Measurements from ENCODE around the gene CYTH1. TPM values are rescaled to one million over a fixed set of nuclear protein-coding genes. Genes with fewer than 3 reads are reported as not detected.
A peak's percentile ranks its signal among the peaks of the same experiment; 100 is the strongest.

Gene CYTH1
- total RNA-seq, 1 experiment from 2014 or later: 34.3 TPM

DNA sequence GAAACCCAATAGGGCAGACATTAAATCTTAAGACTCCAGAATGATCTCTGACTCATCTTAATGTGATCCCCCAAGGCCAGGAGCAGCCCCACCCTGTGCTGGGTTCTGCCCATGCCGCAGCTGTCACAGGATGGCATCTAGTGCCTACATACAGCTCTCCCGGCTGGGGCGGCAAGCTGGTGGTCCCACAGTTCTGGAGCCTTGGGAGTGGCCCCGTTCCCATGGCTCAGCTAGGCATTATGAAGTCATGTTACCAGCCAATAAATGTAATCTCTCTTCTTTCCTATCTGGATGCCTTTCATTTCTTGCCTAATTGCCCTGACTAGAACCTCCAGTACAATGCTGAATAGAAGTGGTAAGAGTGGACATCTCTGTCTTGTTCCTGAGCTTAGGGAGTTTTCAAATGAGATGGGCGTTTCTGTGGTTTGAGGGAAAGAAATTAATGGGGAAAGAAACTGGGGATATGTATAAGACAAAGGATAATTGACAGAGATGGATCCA, 109.2 kb downstream of the CYTH1 start:
- H3K79me2 ChIP-seq (ENCODE audit: insufficient read depth, low read length): no peaks in the 10 kb centered on the region
- no peaks in the 10 kb centered on the region for H3K27me3 ChIP-seq (ENCODE audit: insufficient read depth, low read length)
- no peak for TF ChIP-seq CEBPB (IDR thresholded peaks at IDR 0.05; ENCODE audit: low read depth)
- TF ChIP-seq, protein P1, sequence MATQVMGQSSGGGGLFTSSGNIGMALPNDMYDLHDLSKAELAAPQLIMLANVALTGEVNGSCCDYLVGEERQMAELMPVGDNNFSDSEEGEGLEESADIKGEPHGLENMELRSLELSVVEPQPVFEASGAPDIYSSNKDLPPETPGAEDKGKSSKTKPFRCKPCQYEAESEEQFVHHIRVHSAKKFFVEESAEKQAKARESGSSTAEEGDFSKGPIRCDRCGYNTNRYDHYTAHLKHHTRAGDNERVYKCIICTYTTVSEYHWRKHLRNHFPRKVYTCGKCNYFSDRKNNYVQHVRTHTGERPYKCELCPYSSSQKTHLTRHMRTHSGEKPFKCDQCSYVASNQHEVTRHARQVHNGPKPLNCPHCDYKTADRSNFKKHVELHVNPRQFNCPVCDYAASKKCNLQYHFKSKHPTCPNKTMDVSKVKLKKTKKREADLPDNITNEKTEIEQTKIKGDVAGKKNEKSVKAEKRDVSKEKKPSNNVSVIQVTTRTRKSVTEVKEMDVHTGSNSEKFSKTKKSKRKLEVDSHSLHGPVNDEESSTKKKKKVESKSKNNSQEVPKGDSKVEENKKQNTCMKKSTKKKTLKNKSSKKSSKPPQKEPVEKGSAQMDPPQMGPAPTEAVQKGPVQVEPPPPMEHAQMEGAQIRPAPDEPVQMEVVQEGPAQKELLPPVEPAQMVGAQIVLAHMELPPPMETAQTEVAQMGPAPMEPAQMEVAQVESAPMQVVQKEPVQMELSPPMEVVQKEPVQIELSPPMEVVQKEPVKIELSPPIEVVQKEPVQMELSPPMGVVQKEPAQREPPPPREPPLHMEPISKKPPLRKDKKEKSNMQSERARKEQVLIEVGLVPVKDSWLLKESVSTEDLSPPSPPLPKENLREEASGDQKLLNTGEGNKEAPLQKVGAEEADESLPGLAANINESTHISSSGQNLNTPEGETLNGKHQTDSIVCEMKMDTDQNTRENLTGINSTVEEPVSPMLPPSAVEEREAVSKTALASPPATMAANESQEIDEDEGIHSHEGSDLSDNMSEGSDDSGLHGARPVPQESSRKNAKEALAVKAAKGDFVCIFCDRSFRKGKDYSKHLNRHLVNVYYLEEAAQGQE (IDR thresholded peaks at IDR 0.05; ENCODE audit: low read depth): no peak
- no peak for TF ChIP-seq ELF1 (IDR thresholded peaks at IDR 0.05; ENCODE audit: borderline replicate concordance, low read depth)
- TF ChIP-seq, protein P2, sequence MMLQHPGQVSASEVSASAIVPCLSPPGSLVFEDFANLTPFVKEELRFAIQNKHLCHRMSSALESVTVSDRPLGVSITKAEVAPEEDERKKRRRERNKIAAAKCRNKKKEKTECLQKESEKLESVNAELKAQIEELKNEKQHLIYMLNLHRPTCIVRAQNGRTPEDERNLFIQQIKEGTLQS (IDR thresholded peaks at IDR 0.05): no peak
- no peak for TF ChIP-seq RAD21 (IDR thresholded peaks at IDR 0.05; ENCODE audit: low read depth)
- no peak for TF ChIP-seq SP1 (IDR thresholded peaks at IDR 0.05; ENCODE audit: low read depth)
- no peak for TF ChIP-seq YY1 (IDR thresholded peaks at IDR 0.05; ENCODE audit: extremely low read depth, insufficient replicate concordance, low read depth, low read length)
- no peak for TF ChIP-seq SIN3A (IDR thresholded peaks at IDR 0.05; ENCODE audit: low read depth)
- TF ChIP-seq ZNF274 (IDR thresholded peaks at IDR 0.05; ENCODE audit: low read depth, low read length): no peak
- TF ChIP-seq ZBTB33 (IDR thresholded peaks at IDR 0.05; ENCODE audit: extremely low read depth, insufficient replicate concordance, low read length): no peak
- no peak for TF ChIP-seq EZH2 (IDR thresholded peaks at IDR 0.05)
- TF ChIP-seq ZFX (IDR thresholded peaks at IDR 0.05): no peak
- no peak for TF ChIP-seq POLR2AphosphoS5 (IDR thresholded peaks at IDR 0.05; ENCODE audit: low read depth, low read length)
- H3K36me3 ChIP-seq (ENCODE audit: control insufficient read depth in 1 of 2, insufficient read depth in 2 of 2, low read length in 2 of 2): peaks cover 0 to 16% of the 10 kb centered on the region in 2 experiments; a peak in 2 of 4 replicates
- intact Hi-C loops (cut with micrococcal nuclease): no loop called here
- POLR2A ChIA-PET: no interaction called here
- no peaks in the 10 kb centered on the region for H3K9me3 ChIP-seq (ENCODE audit: control insufficient read depth in 1 of 2, insufficient read depth in 1 of 2, low read depth in 1 of 2, low read length in 2 of 2)
- no peak overlapping the region for H3K27ac ChIP-seq (ENCODE audit: low read depth, low read length)
- ATAC-seq (0 out of 2 replicates have a peak, but pooled peaks have one; percentile 35), DNase-seq (ENCODE audit: low read depth, low spot score) (no peak)
- H3K4me1 ChIP-seq (ENCODE audit: control insufficient read depth in 1 of 2, insufficient read depth in 2 of 2, low read length in 2 of 2): peaks cover 0 to 11% of the 10 kb centered on the region in 2 experiments; a peak in 1 of 4 replicates
- BruUV-seq (replicated peaks): no TSS peak
- RAD21 ChIA-PET (ENCODE audit: low non-redundant PET in 1 of 2, low total read pairs in 2 of 2, uncharacterized antibody in 2 of 2, unreplicated experiment in 2 of 2): no interaction called here
- H3K9ac ChIP-seq (ENCODE audit: low read length): no peak overlapping the region
- no peak overlapping the region for H3K4me3 ChIP-seq (replicated peaks in 1 of 2; ENCODE audit: low read depth in 1 of 2, low read length in 2 of 2)
- no peaks in the 10 kb centered on the region for H3K9me2 ChIP-seq (ENCODE audit: insufficient read depth)
- H4K20me1 ChIP-seq (ENCODE audit: insufficient read depth): no peaks in the 10 kb centered on the region
- CTCF ChIA-PET: no interaction called here
- H2AFZ ChIP-seq (ENCODE audit: low read depth, low read length, poor library complexity, severe bottlenecking): no peak overlapping the region
- H3K4me2 ChIP-seq (ENCODE audit: low read length): peak overlapping the region; percentile 2; the same call in 1 of the 2 replicates

All from HCT116 (cell line).